ENCODE data around the gene ANKRD18B. TPM values are rescaled to one million over a fixed set of nuclear protein-coding genes. Genes with fewer than 3 reads are reported as not detected.
A peak's percentile ranks its signal among the peaks of the same experiment; 100 is the strongest.
"Not testable (repeated sequence)": the region's sequence is repeated elsewhere in the genome, so short reads cannot be mapped to it uniquely, and the experiment has no call there.

Gene ANKRD18B
- total RNA-seq, 1 donor from 2014 or later: 1.4 TPM

DNA sequence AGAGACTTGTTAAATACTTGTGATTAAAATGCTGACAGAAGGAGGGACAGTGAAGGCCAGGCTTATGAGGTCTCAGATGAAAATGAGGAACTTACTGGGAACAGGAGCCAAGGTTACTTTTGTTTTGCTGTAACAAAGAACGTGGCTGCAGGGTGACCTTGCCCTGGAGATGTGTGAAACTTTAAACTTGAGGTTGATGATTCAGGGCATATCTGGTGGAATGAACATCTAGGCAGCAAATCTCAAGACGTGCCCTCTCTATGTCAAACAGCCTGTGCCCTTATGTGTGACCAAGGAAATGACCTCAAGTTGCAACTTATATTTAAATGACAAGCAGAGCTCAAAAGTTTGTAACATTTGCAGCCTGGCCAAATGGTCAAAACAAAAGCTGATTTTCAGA lies 58.6 kb downstream of the ANKRD18B start:
- H3K4me1 Mint-ChIP-seq (ENCODE audit: low read depth); H3K36me3 Mint-ChIP-seq (ENCODE audit: low read depth); DNase-seq (ENCODE audit: low spot score); H3K27ac Mint-ChIP-seq (ENCODE audit: unreplicated experiment); H3K27me3 Mint-ChIP-seq (ENCODE audit: low read depth); H3K4me3 Mint-ChIP-seq (ENCODE audit: unreplicated experiment); H3K9me3 Mint-ChIP-seq (ENCODE audit: low read depth): not testable (repeated sequence)

DNA sequence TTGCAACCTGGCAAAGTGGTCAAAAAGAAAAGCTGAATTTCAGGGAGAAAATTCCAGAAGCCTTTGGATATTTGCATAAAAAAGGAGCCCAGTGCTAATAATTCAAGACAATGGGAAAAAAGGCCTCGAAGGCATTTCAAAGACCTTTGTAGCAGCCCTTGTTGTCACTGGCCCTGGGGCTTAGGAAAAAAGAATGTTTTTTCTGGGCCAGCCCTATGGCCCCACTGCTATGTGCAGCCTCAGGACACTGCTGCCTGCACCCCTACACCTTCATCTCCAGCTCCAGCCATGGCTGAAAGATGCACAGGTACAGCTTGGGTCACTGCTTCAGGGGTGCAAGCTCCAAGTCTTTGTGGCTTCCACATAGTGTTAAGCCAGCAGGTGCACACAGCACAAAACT lies 62.1 kb downstream of the ANKRD18B start:
- not testable (repeated sequence) for H3K4me1 Mint-ChIP-seq (ENCODE audit: low read depth); H3K4me3 Mint-ChIP-seq (ENCODE audit: unreplicated experiment); DNase-seq (ENCODE audit: low spot score); H3K27me3 Mint-ChIP-seq (ENCODE audit: low read depth); H3K9me3 Mint-ChIP-seq (ENCODE audit: low read depth); H3K27ac Mint-ChIP-seq (ENCODE audit: unreplicated experiment); H3K36me3 Mint-ChIP-seq (ENCODE audit: low read depth)

DNA sequence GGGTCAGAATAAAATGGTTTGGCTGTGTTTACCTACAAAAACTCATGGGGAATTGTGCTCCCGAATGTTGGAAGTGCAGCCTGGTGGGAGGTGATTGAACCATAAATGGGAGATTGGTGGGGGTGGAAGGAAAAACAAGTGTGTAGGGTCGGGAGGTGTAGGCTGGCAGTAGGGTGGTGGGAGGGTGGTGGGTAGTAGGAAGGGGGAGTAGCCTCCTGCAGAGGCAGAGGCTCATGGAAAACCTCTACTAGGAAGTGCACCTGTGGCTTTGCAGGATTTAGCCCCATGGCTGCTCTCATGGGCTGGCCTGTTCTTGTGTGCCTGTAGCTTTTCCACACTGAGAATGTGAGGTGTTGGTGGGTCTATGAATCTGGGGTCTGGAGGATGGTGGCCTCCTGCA lies 63.7 kb downstream of the ANKRD18B start:
- DNase-seq (ENCODE audit: low spot score); H3K27me3 Mint-ChIP-seq (ENCODE audit: low read depth); H3K9me3 Mint-ChIP-seq (ENCODE audit: low read depth); H3K27ac Mint-ChIP-seq (ENCODE audit: unreplicated experiment); H3K4me1 Mint-ChIP-seq (ENCODE audit: low read depth); H3K4me3 Mint-ChIP-seq (ENCODE audit: unreplicated experiment); H3K36me3 Mint-ChIP-seq (ENCODE audit: low read depth): not testable (repeated sequence)

DNA sequence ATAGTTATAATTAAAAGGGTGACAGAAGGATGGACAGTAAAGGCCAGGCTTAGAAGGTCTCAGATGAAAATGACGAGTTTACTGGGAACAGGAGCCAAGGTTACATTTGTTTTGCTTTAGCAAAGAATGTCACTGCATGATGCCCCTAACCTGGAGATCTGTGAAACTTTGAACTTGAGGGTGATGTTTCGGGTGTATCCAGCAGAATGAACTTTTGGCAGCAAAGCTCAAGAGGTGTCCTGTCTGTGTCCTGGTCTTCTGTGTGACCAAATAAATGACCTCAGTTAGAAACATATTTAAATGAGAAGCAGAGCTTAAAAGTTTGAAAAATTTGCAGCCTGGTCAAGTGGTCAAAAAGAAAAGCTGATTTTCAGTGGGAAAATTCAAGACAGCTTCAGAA lies 64.8 kb downstream of the ANKRD18B start:
- H3K4me1 Mint-ChIP-seq (ENCODE audit: low read depth); H3K9me3 Mint-ChIP-seq (ENCODE audit: low read depth); H3K27ac Mint-ChIP-seq (ENCODE audit: unreplicated experiment); H3K27me3 Mint-ChIP-seq (ENCODE audit: low read depth); H3K4me3 Mint-ChIP-seq (ENCODE audit: unreplicated experiment); H3K36me3 Mint-ChIP-seq (ENCODE audit: low read depth); DNase-seq (ENCODE audit: low spot score): not testable (repeated sequence)

DNA sequence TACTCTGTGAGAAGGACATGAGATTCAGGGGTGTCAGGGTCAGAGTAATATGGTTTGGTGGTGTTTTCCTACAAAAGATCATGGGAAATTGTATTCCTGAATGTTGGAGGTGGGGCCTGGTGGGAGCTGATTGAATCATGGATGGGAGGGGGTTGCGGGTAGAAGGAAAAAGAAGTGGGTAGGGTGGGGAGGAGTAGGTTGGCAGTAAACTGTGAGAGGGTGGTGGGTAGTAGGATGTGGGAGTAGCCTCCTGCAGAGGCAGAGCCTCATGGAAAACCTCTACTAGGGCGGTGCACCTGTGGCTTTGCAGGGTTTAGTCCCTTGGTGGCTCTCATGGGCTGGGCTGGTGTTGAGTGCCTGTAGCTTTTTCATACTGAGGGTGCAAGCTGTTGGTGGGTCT lies 66.8 kb downstream of the ANKRD18B start:
- H3K4me3 Mint-ChIP-seq (ENCODE audit: unreplicated experiment); H3K4me1 Mint-ChIP-seq (ENCODE audit: low read depth); H3K27ac Mint-ChIP-seq (ENCODE audit: unreplicated experiment); H3K36me3 Mint-ChIP-seq (ENCODE audit: low read depth); H3K27me3 Mint-ChIP-seq (ENCODE audit: low read depth); H3K9me3 Mint-ChIP-seq (ENCODE audit: low read depth); DNase-seq (ENCODE audit: low spot score): not testable (repeated sequence)

DNA sequence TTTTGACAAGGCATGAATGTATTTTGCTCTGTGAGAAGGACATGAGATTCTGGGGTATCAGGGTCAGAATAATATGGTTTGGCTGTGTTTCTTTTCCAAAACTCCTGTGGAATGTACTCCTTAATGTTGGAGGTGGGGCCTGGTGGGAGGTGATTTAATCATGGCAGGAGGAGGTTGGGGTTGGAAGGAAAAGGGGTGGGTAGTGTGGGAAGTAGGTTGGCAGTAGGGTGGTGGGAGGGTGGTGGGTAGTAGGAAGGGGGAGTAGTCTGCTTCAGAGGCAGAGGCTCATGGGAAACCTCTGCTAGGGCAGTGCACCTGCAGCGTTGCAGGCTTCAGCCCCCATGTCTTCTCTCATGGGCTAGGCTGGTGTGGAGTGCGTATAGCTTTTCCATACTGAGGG lies 72.9 kb downstream of the ANKRD18B start:
- H3K27ac Mint-ChIP-seq (ENCODE audit: unreplicated experiment); H3K36me3 Mint-ChIP-seq (ENCODE audit: low read depth); H3K27me3 Mint-ChIP-seq (ENCODE audit: low read depth); H3K4me3 Mint-ChIP-seq (ENCODE audit: unreplicated experiment); H3K4me1 Mint-ChIP-seq (ENCODE audit: low read depth); DNase-seq (ENCODE audit: low spot score); H3K9me3 Mint-ChIP-seq (ENCODE audit: low read depth): not testable (repeated sequence)

DNA sequence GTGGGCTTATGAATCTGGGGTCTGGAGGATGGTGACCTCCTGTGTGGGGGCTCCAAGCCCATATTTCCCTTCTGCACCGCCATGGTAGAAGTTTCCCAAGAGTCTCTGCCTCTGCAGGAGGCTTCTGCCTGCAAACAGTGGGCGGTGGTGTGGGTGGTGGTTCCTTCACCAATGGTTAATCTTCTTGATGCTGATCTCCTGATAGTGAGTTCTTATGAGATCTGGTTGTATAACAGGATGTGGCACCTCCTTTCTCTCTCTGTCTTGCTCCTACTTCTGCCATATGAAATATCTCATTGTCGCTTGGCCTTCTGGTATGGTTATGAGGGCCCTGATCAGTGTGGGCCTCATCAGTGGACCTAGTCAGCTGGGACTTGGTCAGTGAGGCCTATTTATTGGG lies 73.3 kb downstream of the ANKRD18B start:
- H3K4me1 Mint-ChIP-seq (ENCODE audit: low read depth); H3K9me3 Mint-ChIP-seq (ENCODE audit: low read depth); H3K36me3 Mint-ChIP-seq (ENCODE audit: low read depth); H3K27ac Mint-ChIP-seq (ENCODE audit: unreplicated experiment); H3K27me3 Mint-ChIP-seq (ENCODE audit: low read depth); DNase-seq (ENCODE audit: low spot score); H3K4me3 Mint-ChIP-seq (ENCODE audit: unreplicated experiment): not testable (repeated sequence)

DNA sequence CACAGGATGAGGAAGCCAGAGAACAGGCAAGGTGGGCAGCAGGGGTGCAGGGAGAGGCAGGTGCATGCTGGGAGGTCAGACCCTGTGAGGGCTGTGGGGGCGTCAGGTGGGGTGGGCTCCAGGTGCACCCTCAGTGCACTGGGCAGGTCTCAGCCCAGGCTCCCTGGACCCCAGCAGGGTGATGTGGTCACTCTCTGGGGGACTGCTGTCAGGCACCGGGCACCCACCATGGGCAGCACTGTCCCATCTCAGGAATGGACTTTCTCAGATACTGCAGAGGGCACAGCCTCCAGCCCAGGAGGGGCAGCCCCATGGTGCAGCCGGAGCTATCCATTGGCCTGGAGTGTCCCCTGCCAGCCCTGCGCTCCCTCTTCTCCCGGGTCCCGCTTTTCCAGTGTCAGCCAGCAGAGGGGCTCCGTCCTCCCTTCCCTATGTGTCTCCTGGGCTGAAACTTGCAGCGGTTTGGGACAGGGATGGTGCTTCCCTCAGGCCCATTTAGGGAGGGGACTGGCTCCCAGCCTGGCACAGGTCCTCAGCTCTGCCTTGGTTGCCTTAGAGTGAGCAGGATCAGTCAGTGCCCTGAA lies 74.8 kb downstream of the ANKRD18B start:
- DNase-seq (ENCODE audit: low spot score): not testable (repeated sequence)

DNA sequence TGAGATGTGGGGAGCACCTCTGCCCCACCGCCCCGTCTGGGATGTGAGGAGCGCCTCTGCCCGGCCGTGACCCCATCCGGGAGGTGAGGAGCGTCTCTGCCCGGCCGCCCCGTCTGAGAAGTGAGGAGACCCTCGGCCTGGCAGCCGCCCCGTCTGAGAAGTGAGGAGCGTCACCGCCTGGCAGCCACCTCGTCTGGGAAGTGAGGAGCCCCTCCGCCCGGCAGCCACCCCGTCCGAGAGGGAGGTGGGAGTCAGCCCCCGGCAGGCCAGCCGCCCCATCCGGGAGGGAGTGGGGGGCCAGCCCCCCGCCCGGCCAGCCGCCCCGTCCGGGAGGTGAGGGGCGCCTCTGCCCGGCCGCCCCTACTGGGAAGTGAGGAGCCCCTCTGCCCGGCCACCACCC lies 76.9 kb downstream of the ANKRD18B start:
- H3K9me3 Mint-ChIP-seq (ENCODE audit: low read depth); H3K36me3 Mint-ChIP-seq (ENCODE audit: low read depth); H3K27me3 Mint-ChIP-seq (ENCODE audit: low read depth); H3K4me3 Mint-ChIP-seq (ENCODE audit: unreplicated experiment); DNase-seq (ENCODE audit: low spot score); H3K27ac Mint-ChIP-seq (ENCODE audit: unreplicated experiment); H3K4me1 Mint-ChIP-seq (ENCODE audit: low read depth): not testable (repeated sequence)

More for the DNA sequence above, 74.8 kb downstream of the ANKRD18B start:
- H3K4me3 Mint-ChIP-seq (ENCODE audit: unreplicated experiment); H3K27me3 Mint-ChIP-seq (ENCODE audit: low read depth); H3K36me3 Mint-ChIP-seq (ENCODE audit: low read depth); H3K9me3 Mint-ChIP-seq (ENCODE audit: low read depth); H3K4me1 Mint-ChIP-seq (ENCODE audit: low read depth); H3K27ac Mint-ChIP-seq (ENCODE audit: unreplicated experiment): not testable (repeated sequence)
- TF ChIP-seq, protein P1, sequence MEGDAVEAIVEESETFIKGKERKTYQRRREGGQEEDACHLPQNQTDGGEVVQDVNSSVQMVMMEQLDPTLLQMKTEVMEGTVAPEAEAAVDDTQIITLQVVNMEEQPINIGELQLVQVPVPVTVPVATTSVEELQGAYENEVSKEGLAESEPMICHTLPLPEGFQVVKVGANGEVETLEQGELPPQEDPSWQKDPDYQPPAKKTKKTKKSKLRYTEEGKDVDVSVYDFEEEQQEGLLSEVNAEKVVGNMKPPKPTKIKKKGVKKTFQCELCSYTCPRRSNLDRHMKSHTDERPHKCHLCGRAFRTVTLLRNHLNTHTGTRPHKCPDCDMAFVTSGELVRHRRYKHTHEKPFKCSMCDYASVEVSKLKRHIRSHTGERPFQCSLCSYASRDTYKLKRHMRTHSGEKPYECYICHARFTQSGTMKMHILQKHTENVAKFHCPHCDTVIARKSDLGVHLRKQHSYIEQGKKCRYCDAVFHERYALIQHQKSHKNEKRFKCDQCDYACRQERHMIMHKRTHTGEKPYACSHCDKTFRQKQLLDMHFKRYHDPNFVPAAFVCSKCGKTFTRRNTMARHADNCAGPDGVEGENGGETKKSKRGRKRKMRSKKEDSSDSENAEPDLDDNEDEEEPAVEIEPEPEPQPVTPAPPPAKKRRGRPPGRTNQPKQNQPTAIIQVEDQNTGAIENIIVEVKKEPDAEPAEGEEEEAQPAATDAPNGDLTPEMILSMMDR (IDR thresholded peaks at IDR 0.05): peak; percentile 24

All from chondrocyte (in vitro differentiated cells).